ENCODE measurements around the gene SRGAP1. TPM values are rescaled to one million over a fixed set of nuclear protein-coding genes. Genes with fewer than 3 reads are reported as not detected.
"Not testable (repeated sequence)": the region's sequence is repeated elsewhere in the genome, so short reads cannot be mapped to it uniquely, and the experiment has no call there.

The SRGAP1 gene
- total and polyA plus RNA-seq, 9 donors: 4.7 to 10.5 (median 5.7) TPM

DNA sequence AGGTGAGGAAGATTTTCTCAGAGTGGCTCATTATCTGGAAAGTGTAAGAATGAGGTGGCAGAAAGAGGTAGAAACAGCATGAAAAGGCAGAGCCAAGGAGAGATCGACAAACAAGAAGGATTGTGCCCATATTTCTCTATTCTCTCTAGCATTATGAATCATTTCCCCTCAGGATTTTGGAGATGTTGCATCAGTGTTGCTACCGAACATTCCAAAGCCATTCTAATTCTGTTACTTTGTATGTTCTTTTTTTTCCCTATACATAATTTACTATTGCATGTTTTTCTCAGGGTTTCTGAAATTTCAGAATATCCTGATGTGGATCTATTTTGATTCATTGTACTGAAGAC, 316.2 kb downstream of the SRGAP1 start:
- Histone ChIP-seq H3K4me1 (ENCODE audit: control insufficient read depth, insufficient read depth, low read length) (no peaks in the 10 kb centered on the region), H3K27me3 (ENCODE audit: control insufficient read depth, insufficient read depth, low read length) (no peaks in the 10 kb centered on the region), H3K27ac (ENCODE audit: low read length) (no peak overlapping the region), H3K4me3 (ENCODE audit: low read length) (no peak overlapping the region), H3K9me3 (replicated peaks; ENCODE audit: control insufficient read depth, low read depth, low read length) (no peaks in the 10 kb centered on the region), H3K36me3 (ENCODE audit: control insufficient read depth, insufficient read depth, low read length) (no peaks in the 10 kb centered on the region)
- DNase-seq: no peak
- no CpG with 5 or more reads among the region's 2 CpGs for WGBS (ENCODE audit: insufficient coverage)

DNA sequence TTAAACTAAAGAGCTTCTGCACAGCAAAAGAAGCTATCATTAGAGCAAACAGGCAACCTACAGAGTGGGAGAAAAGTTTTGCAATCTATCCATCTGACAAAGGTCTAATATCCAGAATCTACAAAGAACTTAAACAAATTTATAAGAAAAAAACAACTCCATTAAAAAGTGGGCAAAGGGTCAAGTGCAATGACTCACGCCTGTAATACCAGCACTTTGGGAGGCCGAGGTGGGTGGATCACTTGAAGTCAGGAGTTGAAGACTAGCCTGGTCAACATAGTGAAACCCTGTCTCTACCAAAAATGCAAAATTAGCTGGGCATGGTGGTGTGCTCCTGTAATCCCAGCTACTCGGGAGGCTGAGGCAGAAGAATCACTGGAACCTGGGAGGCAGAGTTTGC, 322.1 kb downstream of the SRGAP1 start:
- H3K27me3 ChIP-seq (ENCODE audit: control insufficient read depth, insufficient read depth, low read length); DNase-seq; H3K9me3 ChIP-seq (replicated peaks; ENCODE audit: control insufficient read depth, low read depth, low read length); H3K27ac ChIP-seq (ENCODE audit: low read length); H3K4me1 ChIP-seq (ENCODE audit: control insufficient read depth, insufficient read depth, low read length); H3K4me3 ChIP-seq (ENCODE audit: low read length); H3K36me3 ChIP-seq (ENCODE audit: control insufficient read depth, insufficient read depth, low read length): not testable (repeated sequence)
- no CpG with 5 or more reads among the region's 3 CpGs for WGBS (ENCODE audit: insufficient coverage)

DNA sequence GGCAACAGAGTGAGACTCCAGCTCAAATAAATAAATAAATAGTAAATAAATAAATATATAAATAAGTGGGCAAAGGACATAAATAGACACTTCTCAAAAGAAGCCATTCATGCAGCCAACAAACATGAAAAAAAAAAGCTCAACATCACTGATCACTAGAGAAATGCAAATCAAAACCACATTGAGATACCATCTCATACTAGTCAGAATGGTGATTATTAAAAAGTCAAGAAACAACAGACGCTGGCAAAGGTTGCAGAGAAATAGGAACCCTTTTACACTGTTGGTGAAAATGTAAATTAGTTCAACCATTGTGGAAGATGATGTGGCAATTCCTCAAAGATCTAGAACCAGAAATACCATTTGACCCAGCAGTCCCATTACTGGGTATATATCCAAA, 322.5 kb downstream of the SRGAP1 start:
- H3K27ac ChIP-seq (ENCODE audit: low read length); H3K4me1 ChIP-seq (ENCODE audit: control insufficient read depth, insufficient read depth, low read length); DNase-seq; H3K9me3 ChIP-seq (replicated peaks; ENCODE audit: control insufficient read depth, low read depth, low read length); H3K4me3 ChIP-seq (ENCODE audit: low read length); H3K36me3 ChIP-seq (ENCODE audit: control insufficient read depth, insufficient read depth, low read length); H3K27me3 ChIP-seq (ENCODE audit: control insufficient read depth, insufficient read depth, low read length): not testable (repeated sequence)
- no CpG with 5 or more reads among the region's 1 CpG for WGBS (ENCODE audit: insufficient coverage)

DNA sequence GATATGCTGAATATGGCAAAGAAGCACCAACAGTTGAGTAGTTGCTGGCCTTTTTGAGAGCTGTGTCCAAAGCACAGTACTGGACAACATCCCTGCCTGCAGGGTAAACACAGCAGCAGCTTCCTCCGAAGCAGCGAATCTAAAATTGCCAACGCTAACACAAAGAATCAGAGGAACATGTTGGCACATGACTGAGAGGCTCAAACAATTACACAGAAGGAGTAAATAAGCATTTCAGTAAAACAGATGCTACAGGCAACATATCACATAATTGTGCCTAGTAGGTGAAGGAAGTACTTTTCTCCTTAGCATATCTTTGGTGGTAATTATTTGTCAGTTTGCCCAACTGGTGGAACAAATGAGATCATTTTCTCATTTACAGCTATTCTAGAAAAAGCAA, 325.5 kb downstream of the SRGAP1 start:
- Histone ChIP-seq H3K4me1 (ENCODE audit: control insufficient read depth, insufficient read depth, low read length) (no peaks in the 10 kb centered on the region), H3K27ac (ENCODE audit: low read length) (no peak overlapping the region), H3K36me3 (ENCODE audit: control insufficient read depth, insufficient read depth, low read length) (no peaks in the 10 kb centered on the region), H3K4me3 (ENCODE audit: low read length) (no peak overlapping the region), H3K27me3 (ENCODE audit: control insufficient read depth, insufficient read depth, low read length) (no peaks in the 10 kb centered on the region), H3K9me3 (replicated peaks; ENCODE audit: control insufficient read depth, low read depth, low read length) (no peaks in the 10 kb centered on the region)
- peak; percentile 15 for DNase-seq
- 60% methylated on average over 1 of the region's 3 CpGs for WGBS (ENCODE audit: insufficient coverage)

- DNase-seq: no peak
- Histone ChIP-seq H3K27ac (ENCODE audit: low read length) (no peak overlapping the region), H3K4me1 (ENCODE audit: control insufficient read depth, insufficient read depth, low read length) (no peaks in the 10 kb centered on the region), H3K4me3 (ENCODE audit: low read length) (no peak overlapping the region), H3K27me3 (ENCODE audit: control insufficient read depth, insufficient read depth, low read length) (no peaks in the 10 kb centered on the region), H3K9me3 (replicated peaks; ENCODE audit: control insufficient read depth, low read depth, low read length) (no peaks in the 10 kb centered on the region), H3K36me3 (ENCODE audit: control insufficient read depth, insufficient read depth, low read length) (no peaks in the 10 kb centered on the region)
- no CpG with 5 or more reads among the region's 3 CpGs for WGBS (ENCODE audit: insufficient coverage)
These were observed 326.2 kb downstream of the SRGAP1 start for GRCh38 chr12:64170730-64171129.

GRCh38 chr12:64171715-64172114, 327.2 kb downstream of the SRGAP1 start:
- Histone ChIP-seq H3K27me3 (ENCODE audit: control insufficient read depth, insufficient read depth, low read length) (no peaks in the 10 kb centered on the region), H3K9me3 (replicated peaks; ENCODE audit: control insufficient read depth, low read depth, low read length) (no peaks in the 10 kb centered on the region), H3K36me3 (ENCODE audit: control insufficient read depth, insufficient read depth, low read length) (no peaks in the 10 kb centered on the region), H3K27ac (ENCODE audit: low read length) (no peak overlapping the region), H3K4me1 (ENCODE audit: control insufficient read depth, insufficient read depth, low read length) (no peaks in the 10 kb centered on the region), H3K4me3 (ENCODE audit: low read length) (no peak overlapping the region)
- no CpG with 5 or more reads among the region's 1 CpG for WGBS (ENCODE audit: insufficient coverage)
- peak; percentile 16 for DNase-seq

DNA sequence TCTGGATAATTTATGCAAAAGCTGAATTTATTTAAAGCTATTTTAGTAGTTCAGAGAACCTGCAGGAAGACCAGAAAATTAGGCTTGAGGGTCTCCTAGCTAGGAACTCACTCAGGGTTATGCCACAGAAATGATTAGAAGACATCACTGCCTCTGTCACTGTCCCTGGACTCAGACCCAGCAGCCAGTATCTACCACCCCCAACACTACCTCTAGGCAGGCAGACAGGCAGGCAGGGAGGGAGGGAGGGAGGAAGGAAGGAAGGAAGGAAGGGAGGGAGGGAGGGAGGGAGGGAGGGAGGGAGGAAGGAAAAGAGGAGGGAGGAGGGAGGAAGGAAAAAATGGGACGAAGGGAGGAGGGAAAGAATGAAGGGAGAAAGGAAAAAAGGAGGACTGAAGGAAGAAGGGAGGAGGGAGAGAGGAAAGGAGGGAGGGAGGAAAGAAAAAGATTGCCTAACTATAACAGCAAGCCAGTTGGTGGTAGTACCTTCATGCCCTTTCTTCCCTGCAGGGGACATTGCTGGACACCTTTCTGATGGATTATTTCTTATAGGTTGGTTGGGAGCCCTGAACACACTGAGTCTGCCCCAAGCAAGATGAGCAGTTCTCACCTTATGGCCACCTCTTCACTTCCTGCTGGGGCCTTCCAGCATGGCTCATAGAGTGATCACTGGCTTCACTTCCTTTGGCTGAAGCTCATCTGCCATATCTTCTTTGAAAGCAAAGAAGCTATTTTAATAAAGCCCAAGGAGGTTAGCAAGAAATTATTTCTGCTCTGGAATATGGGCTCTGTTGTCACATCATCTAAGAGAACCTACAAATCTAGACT, 327.9 kb downstream of the SRGAP1 start:
- Histone ChIP-seq H3K4me3 (ENCODE audit: low read length) (no peak overlapping the region), H3K27me3 (ENCODE audit: control insufficient read depth, insufficient read depth, low read length) (no peaks in the 10 kb centered on the region), H3K36me3 (ENCODE audit: control insufficient read depth, insufficient read depth, low read length) (no peaks in the 10 kb centered on the region), H3K9me3 (replicated peaks; ENCODE audit: control insufficient read depth, low read depth, low read length) (no peaks in the 10 kb centered on the region), H3K27ac (ENCODE audit: low read length) (no peak overlapping the region), H3K4me1 (ENCODE audit: control insufficient read depth, insufficient read depth, low read length) (no peaks in the 10 kb centered on the region)
- no peak for DNase-seq
- 0% methylated on average over 1 of the region's 1 CpG for WGBS (ENCODE audit: insufficient coverage)

GRCh38 chr12:64173456-64173855, 329.0 kb downstream of the SRGAP1 start:
- H3K27me3 ChIP-seq (ENCODE audit: control insufficient read depth, insufficient read depth, low read length): no peaks in the 10 kb centered on the region
- no peak overlapping the region for H3K27ac ChIP-seq (ENCODE audit: low read length)
- WGBS (ENCODE audit: insufficient coverage): 80% methylated on average over 2 of the region's 3 CpGs
- H3K9me3 ChIP-seq (replicated peaks; ENCODE audit: control insufficient read depth, low read depth, low read length): no peaks in the 10 kb centered on the region
- H3K4me3 ChIP-seq (ENCODE audit: low read length): no peak overlapping the region
- no peaks in the 10 kb centered on the region for H3K36me3 ChIP-seq (ENCODE audit: control insufficient read depth, insufficient read depth, low read length)
- H3K4me1 ChIP-seq (ENCODE audit: control insufficient read depth, insufficient read depth, low read length): no peaks in the 10 kb centered on the region
- DNase-seq: no peak

DNA sequence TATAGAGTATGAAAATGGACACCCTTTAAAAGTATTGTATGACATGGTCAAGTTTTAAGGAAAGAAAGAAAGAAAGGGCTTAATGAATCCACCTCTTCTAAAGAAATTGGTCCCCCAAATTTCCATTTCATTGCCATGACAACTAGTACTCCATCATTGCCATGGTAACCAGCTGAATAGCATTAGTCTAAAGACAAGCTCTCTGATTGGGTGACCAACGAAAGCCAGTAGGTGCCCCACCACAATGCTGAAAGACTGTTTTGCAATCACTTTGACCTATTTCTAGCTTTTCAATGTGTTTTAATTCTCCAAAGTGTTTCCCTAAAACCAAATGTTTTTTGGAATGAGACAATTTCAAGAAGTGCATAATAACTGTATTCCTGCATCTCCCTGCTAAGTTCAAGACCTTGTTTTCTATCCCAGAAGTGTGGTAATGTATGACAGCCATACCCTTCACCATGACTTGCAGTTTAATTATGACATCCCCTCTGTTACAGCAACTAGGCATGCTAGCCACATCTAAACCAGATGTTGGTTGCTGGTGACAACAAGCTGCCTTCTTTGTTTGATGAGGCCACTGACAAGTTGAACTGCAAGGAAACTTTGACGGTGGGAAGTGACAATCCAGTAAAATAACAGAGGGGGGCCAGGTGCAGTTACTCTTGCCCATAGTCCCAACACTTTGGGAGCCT, 330.9 kb downstream of the SRGAP1 start:
- Histone ChIP-seq H3K27ac (ENCODE audit: low read length) (no peak overlapping the region), H3K36me3 (ENCODE audit: control insufficient read depth, insufficient read depth, low read length) (no peaks in the 10 kb centered on the region), H3K4me3 (ENCODE audit: low read length) (no peak overlapping the region), H3K9me3 (replicated peaks; ENCODE audit: control insufficient read depth, low read depth, low read length) (no peaks in the 10 kb centered on the region), H3K4me1 (ENCODE audit: control insufficient read depth, insufficient read depth, low read length) (no peaks in the 10 kb centered on the region), H3K27me3 (ENCODE audit: control insufficient read depth, insufficient read depth, low read length) (no peaks in the 10 kb centered on the region)
- DNase-seq: no peak
- WGBS (ENCODE audit: insufficient coverage): 38% methylated on average over 2 of the region's 2 CpGs

DNA sequence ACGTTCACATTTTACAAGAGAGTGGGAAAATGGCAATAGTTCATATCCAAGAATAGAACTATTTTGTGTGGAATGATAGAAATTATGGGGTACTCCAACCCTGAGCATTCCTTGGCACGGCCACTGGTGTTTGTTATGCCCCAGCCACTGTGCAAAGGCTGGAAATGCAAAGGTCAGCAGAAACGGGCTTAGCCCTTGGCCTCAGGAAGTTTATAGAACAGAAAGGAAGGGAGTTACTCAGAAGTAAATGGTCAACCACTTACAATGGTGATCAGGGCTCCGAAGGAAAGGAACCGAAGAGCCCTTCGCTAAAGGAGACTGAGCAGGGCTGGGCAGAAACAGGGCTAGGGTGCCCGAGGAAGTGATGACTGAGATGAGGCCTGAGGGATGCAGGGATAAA, 332.5 kb downstream of the SRGAP1 start:
- H3K9me3 ChIP-seq (replicated peaks; ENCODE audit: control insufficient read depth, low read depth, low read length): no peaks in the 10 kb centered on the region
- H3K4me3 ChIP-seq (ENCODE audit: low read length): no peak overlapping the region
- H3K27me3 ChIP-seq (ENCODE audit: control insufficient read depth, insufficient read depth, low read length): no peaks in the 10 kb centered on the region
- 78% methylated on average over 6 of the region's 7 CpGs for WGBS (ENCODE audit: insufficient coverage)
- no peaks in the 10 kb centered on the region for H3K36me3 ChIP-seq (ENCODE audit: control insufficient read depth, insufficient read depth, low read length)
- no peak for DNase-seq
- no peaks in the 10 kb centered on the region for H3K4me1 ChIP-seq (ENCODE audit: control insufficient read depth, insufficient read depth, low read length)
- H3K27ac ChIP-seq (ENCODE audit: low read length): no peak overlapping the region

Measured in muscle of leg (tissue), 11 donors.